Kidney epithelial cell (primary cell): ENCODE measurements around the gene POLR3C. TPM values are rescaled to one million over a fixed set of nuclear protein-coding genes. Genes with fewer than 3 reads are reported as not detected.
A peak's percentile ranks its signal among the peaks of the same experiment; 100 is the strongest.

ENCODE experiments used
- DNase-seq: peaks from one replicate; pipeline ENCODE4 v3.0.0-alpha.2; 2010; ENCODE audit warnings: low read depth
- H3K27me3 ChIP-seq: 2 replicates; pipeline ENCODE4 v1.6.0; 2011; ENCODE audit warnings: low read length; ENCODE audit not compliant: control insufficient read depth, insufficient read depth
- H3K36me3 ChIP-seq: 2 replicates; pipeline ENCODE4 v1.5.1; 2011; ENCODE audit warnings: low read length; ENCODE audit not compliant: control insufficient read depth, insufficient read depth
- H3K4me3 ChIP-seq: 2 replicates; pipeline ENCODE4 v1.5.1; 2011; ENCODE audit warnings: low read depth, mild to moderate bottlenecking, control low read depth, low read length
- total RNA-seq: library from RNA; depleted of rRNA; stranded (reverse); fragments of >200 nt; gene quantifications from 2 replicates; pipeline ENCODE4 v1.2.3, GENCODE V29; 2015
- TF ChIP-seq, protein P1 (sequence below): IDR thresholded peaks from 2 replicates; pipeline ENCODE4 v1.5.1; 2011; ENCODE audit warnings: mild to moderate bottlenecking, moderate library complexity, low read length, control low read depth, inconsistent platforms; ENCODE audit not compliant: insufficient read depth, poor library complexity, severe bottlenecking

Gene POLR3C
- total RNA-seq, 1 donor from 2014 or later: 43.4 TPM

- no peak overlapping the region for H3K4me3 ChIP-seq
- H3K27me3 ChIP-seq: no peaks in the 10 kb centered on the region
- TF ChIP-seq, protein P1, sequence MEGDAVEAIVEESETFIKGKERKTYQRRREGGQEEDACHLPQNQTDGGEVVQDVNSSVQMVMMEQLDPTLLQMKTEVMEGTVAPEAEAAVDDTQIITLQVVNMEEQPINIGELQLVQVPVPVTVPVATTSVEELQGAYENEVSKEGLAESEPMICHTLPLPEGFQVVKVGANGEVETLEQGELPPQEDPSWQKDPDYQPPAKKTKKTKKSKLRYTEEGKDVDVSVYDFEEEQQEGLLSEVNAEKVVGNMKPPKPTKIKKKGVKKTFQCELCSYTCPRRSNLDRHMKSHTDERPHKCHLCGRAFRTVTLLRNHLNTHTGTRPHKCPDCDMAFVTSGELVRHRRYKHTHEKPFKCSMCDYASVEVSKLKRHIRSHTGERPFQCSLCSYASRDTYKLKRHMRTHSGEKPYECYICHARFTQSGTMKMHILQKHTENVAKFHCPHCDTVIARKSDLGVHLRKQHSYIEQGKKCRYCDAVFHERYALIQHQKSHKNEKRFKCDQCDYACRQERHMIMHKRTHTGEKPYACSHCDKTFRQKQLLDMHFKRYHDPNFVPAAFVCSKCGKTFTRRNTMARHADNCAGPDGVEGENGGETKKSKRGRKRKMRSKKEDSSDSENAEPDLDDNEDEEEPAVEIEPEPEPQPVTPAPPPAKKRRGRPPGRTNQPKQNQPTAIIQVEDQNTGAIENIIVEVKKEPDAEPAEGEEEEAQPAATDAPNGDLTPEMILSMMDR: no peak
- H3K36me3 ChIP-seq: peaks cover 5% of the 10 kb centered on the region
- no peak for DNase-seq
These were observed 31.5 kb downstream of the POLR3C start for GRCh38 chr1:145855426-145855948.

DNA sequence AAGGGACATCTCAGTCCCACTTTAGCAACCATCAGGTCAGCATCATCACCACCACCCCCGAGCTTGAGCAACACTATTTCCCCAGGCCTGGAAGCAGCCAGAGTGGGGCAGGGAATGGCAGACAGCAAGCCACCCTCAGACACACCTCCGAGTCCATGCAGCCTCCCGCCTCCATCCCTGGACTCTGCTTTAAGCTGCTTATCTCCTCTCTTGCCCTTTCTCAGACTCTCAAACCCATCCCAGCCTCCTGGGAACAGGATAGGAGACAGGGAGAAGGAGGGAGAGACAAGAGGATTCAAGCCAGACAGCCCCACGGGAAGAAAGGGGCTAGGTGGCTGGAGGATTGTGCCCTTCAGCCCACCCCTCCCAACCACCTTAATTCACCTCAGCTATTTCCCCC is 33.2 kb downstream of the POLR3C start:
- Histone ChIP-seq H3K4me3 (no peak overlapping the region), H3K36me3 (peaks cover 4% of the 10 kb centered on the region), H3K27me3 (no peaks in the 10 kb centered on the region)
- TF ChIP-seq, protein P1: no peak
- no peak for DNase-seq

GRCh38 chr1:145858238-145858900 is 34.4 kb downstream of the POLR3C start:
- peak overlapping the region; percentile 79 for H3K4me3 ChIP-seq
- no peaks in the 10 kb centered on the region for H3K27me3 ChIP-seq
- H3K36me3 ChIP-seq: peaks cover 4% of the 10 kb centered on the region
- TF ChIP-seq, protein P1: no peak
- no peak for DNase-seq

DNA sequence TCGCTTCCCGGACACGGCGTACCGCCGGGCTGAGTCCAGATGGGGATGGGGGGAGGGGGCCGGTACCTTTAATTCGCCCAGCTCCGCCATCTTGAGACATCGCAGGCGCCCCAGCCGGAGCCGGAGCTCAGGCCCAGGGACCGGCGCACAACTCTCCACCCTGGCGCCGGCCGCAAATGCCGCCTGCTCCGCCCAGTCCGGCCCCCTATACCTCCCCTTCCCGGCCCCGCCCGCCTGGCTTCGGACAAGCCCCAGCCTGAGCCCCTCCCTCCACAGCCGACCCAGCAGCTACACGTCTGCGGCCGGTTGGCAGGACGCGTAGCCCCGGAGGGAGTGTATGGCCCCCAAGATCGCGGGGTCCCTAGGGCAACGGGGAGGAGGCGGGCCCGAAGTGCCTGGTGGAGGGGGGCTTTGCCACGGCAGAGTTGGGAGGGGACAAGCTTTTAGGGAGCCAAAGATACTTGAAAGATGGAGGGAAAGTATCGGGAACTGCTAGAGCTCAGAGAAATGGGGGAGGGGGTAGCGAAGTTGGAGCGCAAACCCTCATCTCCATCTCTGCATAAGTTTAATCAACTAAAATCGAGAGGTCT is 35.0 kb downstream of the POLR3C start, which contains the start of gene PIAS3:
Gene PIAS3 (minus strand): TSS at position 181 of the 590 bp plus-strand sequence. CDS start 91 bp downstream, at position 90.
- Histone ChIP-seq H3K27me3 (no peaks in the 10 kb centered on the region), H3K4me3 (peak within 1 kb of the TSS; percentile 79), H3K36me3 (peaks cover 4% of the 10 kb centered on the region)
- peak; percentile 66 for DNase-seq
- TF ChIP-seq, protein P1: no peak

- peaks cover 4% of the 10 kb centered on the region for H3K36me3 ChIP-seq
- H3K4me3 ChIP-seq: peak overlapping the region; percentile 79
- TF ChIP-seq, protein P1: no peak
- no peaks in the 10 kb centered on the region for H3K27me3 ChIP-seq
- DNase-seq: peak; percentile 38
These were observed 35.6 kb downstream of the POLR3C start for GRCh38 chr1:145859491-145860023.
